Neural cell (in vitro differentiated cells): Measurements from ENCODE around the gene UROC1. TPM values are rescaled to one million over a fixed set of nuclear protein-coding genes. Genes with fewer than 3 reads are reported as not detected.

ENCODE experiments used
- H2AFZ ChIP-seq: fragments of 200-600, 300-800 bp; sonication (generic), shearing (Covaris generic); 2 replicates; pipeline ENCODE4 v1.6.0; 2014; ENCODE audit warnings: low read depth, mild to moderate bottlenecking, antibody characterized with exemption, low read length, moderate library complexity
- H3F3A ChIP-seq: fragments of 200-600 bp; shearing (Covaris generic); 2 replicates; pipeline ENCODE4 v1.6.1; 2016; ENCODE audit warnings: mild to moderate bottlenecking, moderate library complexity, mixed read lengths, antibody characterized with exemption, low read length; ENCODE audit not compliant: insufficient read depth, poor library complexity, severe bottlenecking
- H3K27ac ChIP-seq: fragments of 200-600, 300-800 bp; sonication (generic), shearing (Covaris generic); 2 replicates; pipeline ENCODE4 v1.5.1; 2014; ENCODE audit warnings: mild to moderate bottlenecking, low read length, moderate library complexity
- H3K27me3 ChIP-seq: fragments of 300-800, 200-600 bp; sonication (generic), shearing (Covaris generic); 2 replicates; pipeline ENCODE4 v1.6.0; 2014; ENCODE audit warnings: mild to moderate bottlenecking, low read depth, low read length, moderate library complexity; ENCODE audit not compliant: insufficient read depth
- H3K36me3 ChIP-seq: fragments of 300-800, 200-600 bp; sonication (generic), shearing (Covaris generic); 2 replicates; pipeline ENCODE4 v1.5.1; 2014; ENCODE audit warnings: mild to moderate bottlenecking, antibody characterized with exemption, low read length, moderate library complexity; ENCODE audit not compliant: insufficient read depth
- H3K4me2 ChIP-seq: fragments of 300-800, 200-600 bp; sonication (generic), shearing (Covaris generic); 2 replicates; pipeline ENCODE4 v1.6.0; 2014; ENCODE audit warnings: mild to moderate bottlenecking, low read length
- H3K4me3 ChIP-seq: fragments of 300-800, 200-600 bp; sonication (generic), shearing (Covaris generic); 2 replicates; pipeline ENCODE4 v1.5.1; 2014; ENCODE audit warnings: mild to moderate bottlenecking, low read length, moderate library complexity
- H3K79me2 ChIP-seq: fragments of 200-600 bp; shearing (Covaris generic); replicated peaks from 2 replicates; pipeline ENCODE4 v1.6.0; 2014; ENCODE audit warnings: mild to moderate bottlenecking, low read length, moderate library complexity; ENCODE audit not compliant: insufficient read depth
- H3K9ac ChIP-seq: fragments of 300-800, 200-600 bp; sonication (generic), shearing (Covaris generic); 2 replicates; pipeline ENCODE4 v1.6.1; 2016; ENCODE audit warnings: mild to moderate bottlenecking, low read length, mixed read lengths
- H3K9me2 ChIP-seq: fragments of 200-600 bp; shearing (Covaris generic); 2 replicates; pipeline ENCODE4 v1.6.1; 2016; ENCODE audit warnings: mild to moderate bottlenecking, low read length, mixed read lengths; ENCODE audit not compliant: insufficient read depth
- H3K9me3 ChIP-seq: fragments of 200-600, 300-800 bp; sonication (generic), shearing (Covaris generic); 2 replicates; pipeline ENCODE4 v1.6.1; 2016; ENCODE audit warnings: mild to moderate bottlenecking, mixed run types, low read length, moderate library complexity, mixed read lengths
- H4K20me1 ChIP-seq: fragments of 200-600 bp; shearing (Covaris generic); 2 replicates; pipeline ENCODE4 v1.6.1; 2016; ENCODE audit warnings: mild to moderate bottlenecking, mixed run types; ENCODE audit not compliant: insufficient read depth
- EP300 ChIP-seq: fragments of 450-650 bp; conservative IDR thresholded peaks from 2 replicates; pipeline ENCODE4 v1.6.1; 2014; ENCODE audit warnings: antibody characterized with exemption, mild to moderate bottlenecking, moderate library complexity; ENCODE audit not compliant: poor library complexity, severe bottlenecking
- EZH2 ChIP-seq: fragments of 200-600, 300-800 bp; shearing (Covaris generic), sonication (generic); IDR thresholded peaks from 2 replicates; pipeline ENCODE4 v1.6.1; 2014; ENCODE audit warnings: antibody characterized with exemption, low read length, borderline replicate concordance, mild to moderate bottlenecking; ENCODE audit not compliant: insufficient read depth, poor library complexity, severe bottlenecking
- MXI1 ChIP-seq: fragments of 450-650 bp; conservative IDR thresholded peaks from 2 replicates; pipeline ENCODE4 v1.6.1; 2014; ENCODE audit warnings: antibody characterized with exemption, mild to moderate bottlenecking; ENCODE audit not compliant: poor library complexity, severe bottlenecking
- POLR2AphosphoS5 ChIP-seq: IDR thresholded peaks from 2 replicates; pipeline ENCODE4 v1.6.1; 2012
- RAD21 ChIP-seq: fragments of 450-650 bp; conservative IDR thresholded peaks from 2 replicates; pipeline ENCODE4 v1.6.1; 2014; ENCODE audit warnings: antibody characterized with exemption, mild to moderate bottlenecking, moderate library complexity
- TAF1 ChIP-seq: IDR thresholded peaks from 2 replicates; pipeline ENCODE4 v1.6.1; 2012; ENCODE audit warnings: low read depth
- polyA plus RNA-seq: library from polyadenylated mRNA; depleted of rRNA; stranded (reverse); fragments of >200 nt; gene quantifications from 2 replicates; pipeline ENCODE4 v1.2.3, GENCODE V29; 2014
- TF ChIP-seq, protein P1 (sequence below): IDR thresholded peaks from 2 replicates; pipeline ENCODE4 v1.6.1; 2012; ENCODE audit warnings: borderline replicate concordance

UROC1 gene
- polyA plus RNA-seq, 1 donor from 2014 or later: not detected

- TF ChIP-seq, protein P1, sequence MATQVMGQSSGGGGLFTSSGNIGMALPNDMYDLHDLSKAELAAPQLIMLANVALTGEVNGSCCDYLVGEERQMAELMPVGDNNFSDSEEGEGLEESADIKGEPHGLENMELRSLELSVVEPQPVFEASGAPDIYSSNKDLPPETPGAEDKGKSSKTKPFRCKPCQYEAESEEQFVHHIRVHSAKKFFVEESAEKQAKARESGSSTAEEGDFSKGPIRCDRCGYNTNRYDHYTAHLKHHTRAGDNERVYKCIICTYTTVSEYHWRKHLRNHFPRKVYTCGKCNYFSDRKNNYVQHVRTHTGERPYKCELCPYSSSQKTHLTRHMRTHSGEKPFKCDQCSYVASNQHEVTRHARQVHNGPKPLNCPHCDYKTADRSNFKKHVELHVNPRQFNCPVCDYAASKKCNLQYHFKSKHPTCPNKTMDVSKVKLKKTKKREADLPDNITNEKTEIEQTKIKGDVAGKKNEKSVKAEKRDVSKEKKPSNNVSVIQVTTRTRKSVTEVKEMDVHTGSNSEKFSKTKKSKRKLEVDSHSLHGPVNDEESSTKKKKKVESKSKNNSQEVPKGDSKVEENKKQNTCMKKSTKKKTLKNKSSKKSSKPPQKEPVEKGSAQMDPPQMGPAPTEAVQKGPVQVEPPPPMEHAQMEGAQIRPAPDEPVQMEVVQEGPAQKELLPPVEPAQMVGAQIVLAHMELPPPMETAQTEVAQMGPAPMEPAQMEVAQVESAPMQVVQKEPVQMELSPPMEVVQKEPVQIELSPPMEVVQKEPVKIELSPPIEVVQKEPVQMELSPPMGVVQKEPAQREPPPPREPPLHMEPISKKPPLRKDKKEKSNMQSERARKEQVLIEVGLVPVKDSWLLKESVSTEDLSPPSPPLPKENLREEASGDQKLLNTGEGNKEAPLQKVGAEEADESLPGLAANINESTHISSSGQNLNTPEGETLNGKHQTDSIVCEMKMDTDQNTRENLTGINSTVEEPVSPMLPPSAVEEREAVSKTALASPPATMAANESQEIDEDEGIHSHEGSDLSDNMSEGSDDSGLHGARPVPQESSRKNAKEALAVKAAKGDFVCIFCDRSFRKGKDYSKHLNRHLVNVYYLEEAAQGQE: no peak
- no peak for TF ChIP-seq TAF1
- no peak for TF ChIP-seq EZH2
- H3K9me2 ChIP-seq: no peaks in the 10 kb centered on the region
- no peak overlapping the region for H3K27ac ChIP-seq
- no peaks in the 10 kb centered on the region for H3K27me3 ChIP-seq
- H3K4me3 ChIP-seq: no peak overlapping the region
- H3K9ac ChIP-seq: no peak overlapping the region
- no peaks in the 10 kb centered on the region for H3K36me3 ChIP-seq
- no peaks in the 10 kb centered on the region for H3F3A ChIP-seq
- H2AFZ ChIP-seq: no peak overlapping the region
- H3K79me2 ChIP-seq: no peaks in the 10 kb centered on the region
- no peaks in the 10 kb centered on the region for H3K9me3 ChIP-seq
- no peaks in the 10 kb centered on the region for H4K20me1 ChIP-seq
- H3K4me2 ChIP-seq: no peak overlapping the region
Observed at GRCh38 chr3:126507886-126508285, 9.7 kb downstream of the UROC1 start.

DNA sequence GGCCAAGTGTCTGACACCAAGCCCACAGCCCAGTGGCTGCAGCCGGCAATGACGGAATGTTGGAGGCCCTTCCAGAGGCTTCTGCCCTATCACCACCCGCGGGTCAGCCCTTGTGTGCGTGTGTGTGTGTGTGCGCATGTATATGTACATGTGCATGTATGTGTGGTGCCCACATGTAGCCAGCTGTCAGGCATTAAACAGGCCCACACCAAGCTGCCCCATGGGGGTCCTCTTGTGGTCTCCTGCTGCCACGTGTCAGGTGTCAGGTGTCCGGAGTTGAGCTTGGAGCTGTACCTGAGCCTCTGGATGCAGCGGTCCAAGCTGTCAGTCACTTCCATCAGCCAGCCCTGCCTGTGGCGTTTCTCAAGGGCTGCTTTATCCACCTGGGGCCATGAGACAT is 13.9 kb downstream of the UROC1 start:
- no peak overlapping the region for H3K4me2 ChIP-seq
- H3K27me3 ChIP-seq: no peaks in the 10 kb centered on the region
- no peak for TF ChIP-seq MXI1
- no peak for TF ChIP-seq EP300
- no peaks in the 10 kb centered on the region for H3K9me3 ChIP-seq
- no peaks in the 10 kb centered on the region for H4K20me1 ChIP-seq
- H2AFZ ChIP-seq: no peak overlapping the region
- no peaks in the 10 kb centered on the region for H3K79me2 ChIP-seq
- no peaks in the 10 kb centered on the region for H3K9me2 ChIP-seq
- no peaks in the 10 kb centered on the region for H3K36me3 ChIP-seq
- H3F3A ChIP-seq: no peaks in the 10 kb centered on the region
- no peak overlapping the region for H3K27ac ChIP-seq
- no peak overlapping the region for H3K9ac ChIP-seq
- H3K4me3 ChIP-seq: no peak overlapping the region

GRCh38 chr3:126502656-126503055 is 14.9 kb downstream of the UROC1 start:
- Histone ChIP-seq H4K20me1 (no peaks in the 10 kb centered on the region), H3K4me2 (no peak overlapping the region), H2AFZ (no peak overlapping the region), H3K9ac (no peak overlapping the region), H3K79me2 (no peaks in the 10 kb centered on the region), H3K9me2 (no peaks in the 10 kb centered on the region), H3K36me3 (no peaks in the 10 kb centered on the region), H3K9me3 (no peaks in the 10 kb centered on the region), H3F3A (no peaks in the 10 kb centered on the region), H3K27me3 (no peaks in the 10 kb centered on the region), H3K27ac (no peak overlapping the region), H3K4me3 (no peak overlapping the region)
- TF ChIP-seq POLR2AphosphoS5 (no peak), EZH2 (no peak), RAD21 (no peak), MXI1 (no peak), EP300 (no peak)
- TF ChIP-seq, protein P1: no peak
